Activated T-helper 17 cell treated with anti-CD3 and anti-CD28 coated beads, Interleukin-2, amount 50 U/mL, for 72 hours (primary cell): Measurements from ENCODE around the gene NUMBL. TPM values are rescaled to one million over a fixed set of nuclear protein-coding genes. Genes with fewer than 3 reads are reported as not detected.

ENCODE experiments used
- total RNA-seq, 2 donors: library from RNA; stranded (reverse); gene quantifications; one replicate each; pipeline ENCODE4 v1.2.3, GENCODE V29; 2022

Gene NUMBL
- total RNA-seq, 2 donors from 2014 or later, result 16.4 to 37.3 TPM

Other genes starting within 250 kb of the NUMBL start
- 10 to 100 TPM; 14.3 to 23.9 TPM for gene SERTAD3, start 246.3 kb downstream of the NUMBL start, total RNA-seq
- gene BLVRB, start 224.9 kb downstream of the NUMBL start, total RNA-seq, result 10 to 100 TPM; 27.1 to 55.5 TPM
- 10 to 100 TPM in 1 of 2 donors, 1 to 10 TPM in 1; 1.4 to 16.4 TPM for gene SPTBN4, start 223.7 kb downstream of the NUMBL start, total RNA-seq
- gene SHKBP1, start 113.8 kb downstream of the NUMBL start, total RNA-seq, result 100 to 1,000 TPM; 113 to 126 TPM
- gene LTBP4, start 89.3 kb downstream of the NUMBL start, total RNA-seq, result 100 to 1,000 TPM; 117 to 331 TPM
- gene COQ8B, start 26.2 kb upstream of the NUMBL start, total RNA-seq, result 10 to 100 TPM; 31.0 to 54.8 TPM
- 10 to 100 TPM in 1 of 2 donors, 1 to 10 TPM in 1; 7.0 to 14.5 TPM for gene ITPKC, start 26.5 kb upstream of the NUMBL start, total RNA-seq
- 10 to 100 TPM; 13.0 to 16.6 TPM for gene ACTMAP, start 59.8 kb upstream of the NUMBL start, total RNA-seq
- 100 to 1,000 TPM; 171 to 175 TPM for gene SNRPA, start 60.6 kb upstream of the NUMBL start, total RNA-seq
- gene MIA, start 84.9 kb upstream of the NUMBL start, total RNA-seq, result 1 to 10 TPM in 1 of 2 donors, not detected in 1; 5.7 TPM
- gene RAB4B, start 87.6 kb upstream of the NUMBL start, total RNA-seq, result 10 to 100 TPM; 29.0 to 31.3 TPM
- 10 to 100 TPM; 78.1 to 86.8 TPM for gene EGLN2, start 108.5 kb upstream of the NUMBL start, total RNA-seq
- gene CYP2A6, start 159.8 kb upstream of the NUMBL start, total RNA-seq, result not detected
- gene CYP2A7, start 191.6 kb upstream of the NUMBL start, total RNA-seq, result not detected